NT2/D1 (cell line): ENCODE data around the gene SSX4.
"Not testable (repeated sequence)": the region's sequence is repeated elsewhere in the genome, so short reads cannot be mapped to it uniquely, and the experiment has no call there.

ENCODE experiments used
- DNase-seq: peaks from one replicate; pipeline ENCODE4 v3.0.0-alpha.2; 2011; ENCODE audit warnings: low read depth, low spot score
- H3K27me3 ChIP-seq: 2 replicates; pipeline ENCODE4 v1.6.0; 2011; ENCODE audit warnings: mild to moderate bottlenecking; ENCODE audit not compliant: insufficient read length, insufficient read depth
- H3K36me3 ChIP-seq: 2 replicates; pipeline ENCODE4 v1.6.1; 2011; ENCODE audit warnings: mild to moderate bottlenecking, low read length, mixed read lengths; ENCODE audit not compliant: insufficient read depth, insufficient read length
- H3K4me1 ChIP-seq: 2 replicates; pipeline ENCODE4 v1.5.1; 2011; ENCODE audit not compliant: insufficient read depth, insufficient read length
- H3K4me3 ChIP-seq: 2 replicates; pipeline ENCODE4 v1.5.1; 2011; ENCODE audit warnings: low read depth; ENCODE audit not compliant: insufficient read length
- H3K9ac ChIP-seq: 2 replicates; pipeline ENCODE4 v1.6.0; 2011; ENCODE audit warnings: low read depth; ENCODE audit not compliant: insufficient read length
- H3K9me3 ChIP-seq: 2 replicates; pipeline ENCODE4 v1.5.1; 2011; ENCODE audit warnings: mild to moderate bottlenecking, low read length; ENCODE audit not compliant: insufficient read depth
- YY1 ChIP-seq: IDR thresholded peaks from 2 replicates; pipeline ENCODE4 v1.6.1; 2011; ENCODE audit not compliant: insufficient read length, insufficient read depth
- ZNF274 ChIP-seq: IDR thresholded peaks from 2 replicates; pipeline ENCODE4 v1.6.1; 2011; ENCODE audit warnings: mild to moderate bottlenecking, low read depth, low read length

Gene SSX4, protein sequence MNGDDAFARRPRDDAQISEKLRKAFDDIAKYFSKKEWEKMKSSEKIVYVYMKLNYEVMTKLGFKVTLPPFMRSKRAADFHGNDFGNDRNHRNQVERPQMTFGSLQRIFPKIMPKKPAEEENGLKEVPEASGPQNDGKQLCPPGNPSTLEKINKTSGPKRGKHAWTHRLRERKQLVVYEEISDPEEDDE

GRCh38 chrX:48383239-48383638 is at the start of gene SSX4:
Gene SSX4, plus strand, starts transcription at chrX:48383539. Its CDS starts 515 bp downstream, at chrX:48384054.
- H3K36me3 ChIP-seq, H3K9me3 ChIP-seq, H3K4me1 ChIP-seq, H3K27me3 ChIP-seq, H3K9ac ChIP-seq, DNase-seq, H3K4me3 ChIP-seq: not testable (repeated sequence)

- H3K9me3 ChIP-seq, DNase-seq, H3K9ac ChIP-seq, H3K4me3 ChIP-seq, H3K4me1 ChIP-seq, H3K36me3 ChIP-seq, H3K27me3 ChIP-seq: not testable (repeated sequence)
These were observed 37.3 kb upstream of the SSX4 start for GRCh38 chrX:48346059-48346458.

- H3K4me3 ChIP-seq, H3K9ac ChIP-seq, H3K27me3 ChIP-seq, DNase-seq, H3K9me3 ChIP-seq, H3K36me3 ChIP-seq, H3K4me1 ChIP-seq: not testable (repeated sequence)
These were observed 26.8 kb upstream of the SSX4 start, which contains the start of gene SSX3 for GRCh38 chrX:48356315-48357094. Gene SSX3, minus strand, starts transcription at chrX:48356703. Its CDS starts 1,454 bp downstream, at chrX:48355249.

GRCh38 chrX:48357681-48358080 is 25.7 kb upstream of the SSX4 start:
- no peak for DNase-seq
- no peaks in the 10 kb centered on the region for H3K36me3 ChIP-seq
- H3K4me3 ChIP-seq, result no peak overlapping the region
- TF ChIP-seq YY1, result no peak
- TF ChIP-seq ZNF274, result no peak
- no peak overlapping the region for H3K9ac ChIP-seq
- no peaks in the 10 kb centered on the region for H3K4me1 ChIP-seq
- no peaks in the 10 kb centered on the region for H3K27me3 ChIP-seq
- H3K9me3 ChIP-seq, result no peaks in the 10 kb centered on the region

- DNase-seq, H3K9me3 ChIP-seq, H3K9ac ChIP-seq, H3K4me1 ChIP-seq, H3K4me3 ChIP-seq, H3K36me3 ChIP-seq, H3K27me3 ChIP-seq: not testable (repeated sequence)
These were observed 24.1 kb upstream of the SSX4 start for GRCh38 chrX:48359281-48359680.

DNA sequence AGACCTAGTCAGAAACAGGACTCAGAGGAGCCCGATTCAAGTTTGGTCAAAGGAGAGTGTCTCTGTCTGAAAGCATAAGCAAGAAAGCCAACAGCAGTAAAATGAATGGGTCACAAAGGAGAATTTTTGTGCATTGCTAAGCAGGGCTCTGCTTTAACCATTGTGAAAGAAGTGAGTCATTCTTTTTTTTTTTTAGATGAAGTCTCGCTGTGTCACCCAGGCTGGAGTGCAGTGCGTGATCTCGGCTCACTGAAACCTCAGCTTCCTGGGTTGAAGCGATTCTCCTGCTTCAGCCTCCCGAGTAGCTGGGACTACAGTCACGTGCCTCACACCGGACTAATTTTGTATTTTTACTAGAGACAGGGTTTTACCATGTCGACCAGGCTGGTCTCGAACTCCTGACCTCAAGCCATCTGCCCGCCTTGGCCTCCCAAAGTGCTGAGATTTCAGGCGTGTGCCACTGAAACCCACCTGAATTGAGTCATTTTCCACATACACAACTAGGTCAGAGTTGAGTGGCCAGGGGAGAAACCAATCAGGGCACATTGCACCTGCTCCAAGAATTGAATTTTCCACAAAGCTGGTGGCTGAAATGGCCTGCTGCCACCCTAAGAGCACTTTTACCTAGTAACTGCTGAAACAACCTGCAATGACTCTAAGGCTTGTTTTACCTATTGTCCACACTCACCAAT is 15.5 kb upstream of the SSX4 start:
- H3K27me3 ChIP-seq, H3K9ac ChIP-seq: not testable (repeated sequence)

DNA sequence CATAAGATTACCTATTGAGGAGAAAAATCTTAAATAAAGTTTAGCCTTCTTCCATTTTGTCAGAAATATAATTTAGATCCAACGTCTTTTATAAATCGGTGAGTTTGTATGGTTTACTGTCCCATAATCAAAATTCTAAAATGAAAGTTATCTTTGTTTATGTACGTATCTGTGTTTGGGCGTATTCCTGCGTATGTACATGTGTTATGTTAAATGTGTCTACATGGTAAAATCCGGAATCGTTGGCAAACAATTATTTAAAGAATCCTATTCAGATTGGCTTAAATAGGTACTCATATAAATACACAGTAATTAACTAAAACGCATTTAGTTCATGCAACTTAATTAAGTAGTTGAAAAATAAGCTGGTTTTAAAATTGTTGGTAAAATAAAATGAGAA is 12.9 kb upstream of the SSX4 start:
- DNase-seq, H3K4me3 ChIP-seq, H3K4me1 ChIP-seq: not testable (repeated sequence)

More for the DNA sequence above, 15.5 kb upstream of the SSX4 start:
- not testable (repeated sequence) for H3K36me3 ChIP-seq, DNase-seq, H3K9me3 ChIP-seq, H3K4me3 ChIP-seq, H3K4me1 ChIP-seq

DNA sequence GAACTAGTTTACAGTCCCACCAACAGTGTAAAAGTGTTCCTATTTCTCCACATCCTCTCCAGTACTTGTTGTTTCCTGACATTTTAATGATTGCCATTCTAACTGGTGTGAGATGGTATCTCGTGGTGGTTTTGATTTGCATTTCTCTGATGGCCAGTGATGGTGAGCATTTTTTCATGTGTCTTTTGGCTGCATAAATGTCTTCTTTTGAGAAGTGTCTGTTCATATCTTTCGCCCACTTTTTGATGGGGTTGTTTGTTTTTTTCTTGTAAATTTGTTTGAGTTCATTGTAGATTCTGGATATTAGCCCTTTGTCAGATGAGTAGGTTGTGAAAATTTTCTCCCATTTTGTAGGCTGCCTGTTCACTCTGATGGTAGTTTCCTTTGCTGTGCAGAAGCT is 13.6 kb downstream of the SSX4 start:
- not testable (repeated sequence) for H3K9ac ChIP-seq, H3K4me1 ChIP-seq, DNase-seq

More for the DNA sequence above, 12.9 kb upstream of the SSX4 start:
- not testable (repeated sequence) for H3K36me3 ChIP-seq, H3K27me3 ChIP-seq, H3K9me3 ChIP-seq, H3K9ac ChIP-seq

DNA sequence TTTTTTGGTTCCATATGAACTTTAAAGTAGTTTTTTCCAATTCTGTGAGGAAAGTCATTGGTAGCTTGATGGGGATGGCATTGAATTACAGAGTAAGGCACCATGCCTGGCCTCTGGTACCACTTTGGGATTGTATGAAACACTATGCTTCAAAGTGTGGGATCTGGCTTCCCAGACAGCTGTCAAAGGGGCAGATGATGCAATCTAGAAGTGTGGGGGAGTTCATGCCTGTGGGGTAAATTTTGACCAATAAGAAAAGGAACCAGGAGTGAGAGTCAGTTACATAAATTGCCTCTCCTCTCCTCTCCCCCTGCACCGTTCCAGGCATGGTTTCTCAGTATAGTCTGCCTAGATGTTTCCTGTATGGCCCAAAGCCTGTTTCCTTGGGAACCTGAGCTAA is 14.5 kb downstream of the SSX4 start:
- not testable (repeated sequence) for H3K36me3 ChIP-seq, DNase-seq, H3K4me1 ChIP-seq, H3K9me3 ChIP-seq, H3K9ac ChIP-seq, H3K27me3 ChIP-seq, H3K4me3 ChIP-seq

More for the DNA sequence above, 13.6 kb downstream of the SSX4 start:
- not testable (repeated sequence) for H3K9me3 ChIP-seq, H3K36me3 ChIP-seq, H3K27me3 ChIP-seq, H3K4me3 ChIP-seq

GRCh38 chrX:48411860-48412259 is 28.5 kb downstream of the SSX4 start, which contains the start of gene SSX4B:
Gene SSX4B, minus strand, starts transcription at chrX:48411960. Its CDS starts 588 bp downstream, at chrX:48411372.
- not testable (repeated sequence) for H3K9ac ChIP-seq, H3K27me3 ChIP-seq, H3K9me3 ChIP-seq, DNase-seq, H3K4me1 ChIP-seq, H3K4me3 ChIP-seq, H3K36me3 ChIP-seq

GRCh38 chrX:48427027-48427716 is 43.8 kb downstream of the SSX4 start:
- H3K36me3 ChIP-seq, DNase-seq, H3K4me1 ChIP-seq, H3K27me3 ChIP-seq, H3K9me3 ChIP-seq, H3K4me3 ChIP-seq, H3K9ac ChIP-seq: not testable (repeated sequence)
